A549 treated with DMSO at 1 μM for 4 hours (cell line): ENCODE data around the gene ASB11. TPM values are rescaled to one million over a fixed set of nuclear protein-coding genes. Genes with fewer than 3 reads are reported as not detected.

Experiments
- total RNA-seq: library from RNA; stranded (reverse); fragments of 200-300 nt; extraction: Qiagen RNA extraction; gene quantifications from 5 replicates; pipeline ENCODE4 v1.2.3, GENCODE V29; 2022; ENCODE audit warnings: low read depth

Gene ASB11
- not detected in 5 replicates for total RNA-seq

GRCh38 chrX:15315509-15315908, at the start of gene ASB11:
ASB11 (minus strand) TSS chrX:15315640; CDS start chrX:15315605, 35 bp downstream.

GRCh38 chrX:15335135-15336022, 19.9 kb upstream of the ASB11 start, which contains the start of gene PIGA:
PIGA (minus strand) TSS chrX:15335523; CDS start chrX:15331930, 3,593 bp downstream.

DNA sequence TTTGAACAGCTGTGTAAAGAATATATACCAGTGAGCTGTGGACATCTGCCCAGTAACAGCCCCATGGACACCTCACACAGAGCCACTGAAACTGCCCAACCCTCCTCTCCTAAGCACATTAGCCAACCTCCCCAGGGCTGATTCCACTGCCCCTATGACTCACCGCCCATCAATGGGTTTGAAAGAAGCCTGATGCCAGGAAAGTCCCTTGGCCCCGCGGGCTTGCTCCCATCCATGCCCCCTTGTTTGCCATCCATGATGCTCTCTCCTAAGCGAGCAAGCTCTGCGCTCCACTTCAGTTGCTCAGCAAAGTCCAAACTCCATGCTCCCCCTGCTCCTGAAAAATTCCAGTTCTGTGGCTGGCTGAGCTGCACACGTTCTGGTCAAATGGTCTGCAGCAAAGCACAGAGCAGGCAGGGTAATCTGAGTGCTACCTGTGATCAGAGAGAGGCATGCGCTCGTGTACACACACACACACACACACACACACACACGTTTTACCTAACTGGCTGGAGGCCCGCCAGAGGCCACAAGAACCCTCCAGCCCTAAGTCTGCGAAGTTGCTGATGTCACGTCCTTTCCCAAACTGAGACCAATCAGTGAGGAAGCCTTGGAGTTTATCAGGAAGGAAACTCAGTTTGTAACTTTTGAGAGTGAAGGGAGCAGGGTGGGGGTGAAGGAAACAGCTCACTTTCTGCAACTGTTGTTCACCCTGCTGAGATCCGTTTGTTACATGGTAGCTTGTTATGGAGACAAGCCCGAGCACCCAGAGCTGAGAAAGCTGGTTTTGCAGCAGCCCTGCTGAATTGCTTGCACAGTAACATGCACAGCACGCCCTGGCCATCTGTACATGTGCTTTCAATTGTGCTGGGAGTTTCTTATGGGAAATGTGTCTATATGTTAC, 45.6 kb downstream of the ASB11 start, which contains the start of gene ASB9:
ASB9 (minus strand) TSS at position 466 of the 904 bp plus-strand sequence; CDS start at position 257, 209 bp downstream.

Other genes with a start within 250 kb of the ASB11 start
- gene ASB9, start 45.6 kb downstream of the ASB11 start, total RNA-seq: 21.5 to 25.6 TPM (median 22.1 TPM) in 5 replicates
- gene PIGA, start 19.9 kb upstream of the ASB11 start, total RNA-seq: 6.6 to 9.9 TPM (median 8.6 TPM) in 5 replicates
- gene VEGFD, start 68.8 kb upstream of the ASB11 start, total RNA-seq: 0.42 to 0.88 TPM (median 0.53 TPM) in 5 replicates
- gene PIR, start 177.7 kb upstream of the ASB11 start, total RNA-seq: 54.2 to 59.9 TPM (median 57.0 TPM) in 5 replicates
- not detected in 5 replicates for gene BMX, start 185.2 kb upstream of the ASB11 start, total RNA-seq